Activated CD4-positive, alpha-beta T cell treated with anti-CD3 and anti-CD28 coated beads for 4 hours (primary cell): ENCODE measurements around the gene KRTAP3-1.
"Not testable (repeated sequence)": the region's sequence is repeated elsewhere in the genome, so short reads cannot be mapped to it uniquely, and the experiment has no call there.

Source experiments
- DNase-seq, 2 donors: peaks; one replicate each; pipeline ENCODE4 v3.0.0-alpha.2; 2020

KRTAP3-1 gene

GRCh38 chr17:41008811-41009210 is at the start of gene KRTAP3-1:
Gene KRTAP3-1, minus strand, starts transcription at chr17:41009128. Its CDS starts 54 bp downstream, at chr17:41009074.
- DNase-seq: no peak

GRCh38 chr17:41057547-41057946 is 48.6 kb upstream of the KRTAP3-1 start:
- DNase-seq: no peak

- not testable (repeated sequence) for DNase-seq
Measured at GRCh38 chr17:41055130-41055529, 46.2 kb upstream of the KRTAP3-1 start, which contains the start of gene KRTAP2-2. Gene KRTAP2-2, minus strand, starts transcription at chr17:41055230. Its CDS starts 19 bp downstream, at chr17:41055211.

GRCh38 chr17:41054556-41054955 is 45.6 kb upstream of the KRTAP3-1 start:
- not testable (repeated sequence) for DNase-seq

- no peak for DNase-seq
Measured at GRCh38 chr17:41054025-41054424, 45.1 kb upstream of the KRTAP3-1 start.

- no peak for DNase-seq
Measured at GRCh38 chr17:41052566-41052965, 43.6 kb upstream of the KRTAP3-1 start.

- no peak for DNase-seq
Measured at GRCh38 chr17:41049110-41049509, 40.2 kb upstream of the KRTAP3-1 start.

GRCh38 chr17:41048441-41048840 is 39.5 kb upstream of the KRTAP3-1 start:
- no peak for DNase-seq

GRCh38 chr17:41046735-41047465 is 38.0 kb upstream of the KRTAP3-1 start, which contains the start of gene KRTAP2-1:
Gene KRTAP2-1, minus strand, starts transcription at chr17:41047316. Its CDS starts 49 bp downstream, at chr17:41047267.
- DNase-seq: not testable (repeated sequence)

GRCh38 chr17:41042953-41043352 is 34.0 kb upstream of the KRTAP3-1 start:
- DNase-seq: no peak

- not testable (repeated sequence) for DNase-seq
Measured at GRCh38 chr17:41040783-41041571, 32.0 kb upstream of the KRTAP3-1 start, which contains the start of gene KRTAP1-1. Gene KRTAP1-1, minus strand, starts transcription at chr17:41041450. Its CDS starts 53 bp downstream, at chr17:41041397.

- DNase-seq: no peak
Measured at GRCh38 chr17:41037853-41038350, 29.0 kb upstream of the KRTAP3-1 start.

- DNase-seq: not testable (repeated sequence)
Measured at GRCh38 chr17:41034346-41034935, 25.5 kb upstream of the KRTAP3-1 start, which contains the start of gene KRTAP1-3. Gene KRTAP1-3, minus strand, starts transcription at chr17:41034874. Its CDS starts 53 bp downstream, at chr17:41034821.

GRCh38 chr17:41029633-41030245 is 20.8 kb upstream of the KRTAP3-1 start, which contains the start of gene KRTAP1-4:
Gene KRTAP1-4, minus strand, starts transcription at chr17:41030195. Its CDS starts 117 bp downstream, at chr17:41030078.
- no peak for DNase-seq

- no peak for DNase-seq
Measured at GRCh38 chr17:41026715-41027471, 18.0 kb upstream of the KRTAP3-1 start, which contains the start of gene KRTAP1-5. Gene KRTAP1-5, minus strand, starts transcription at chr17:41027208. Its CDS starts 53 bp downstream, at chr17:41027155.

GRCh38 chr17:41024697-41025096 is 15.8 kb upstream of the KRTAP3-1 start:
- no peak for DNase-seq

GRCh38 chr17:41020336-41020735 is 11.4 kb upstream of the KRTAP3-1 start:
- no peak for DNase-seq

- no peak for DNase-seq
Measured at GRCh38 chr17:41019415-41019814, 10.5 kb upstream of the KRTAP3-1 start.

- no peak for DNase-seq
Measured at GRCh38 chr17:41018541-41018940, 9.6 kb upstream of the KRTAP3-1 start.

GRCh38 chr17:41016578-41017215 is 7.8 kb upstream of the KRTAP3-1 start:
- DNase-seq: no peak

GRCh38 chr17:41015454-41015853 is 6.5 kb upstream of the KRTAP3-1 start:
- DNase-seq: no peak
